Chondrocyte (in vitro differentiated cells): ENCODE results near the gene PTPRS. TPM values are rescaled to one million over a fixed set of nuclear protein-coding genes. Genes with fewer than 3 reads are reported as not detected.

Source experiments
- DNase-seq: peaks from one replicate; pipeline ENCODE4 v3.0.0; 2021; ENCODE audit warnings: mixed read lengths, low spot score
- H3K27ac Mint-ChIP-seq: one replicate; pipeline ENCODE4 v1.8.0; 2021; ENCODE audit warnings: mild to moderate bottlenecking, moderate library complexity, mixed read lengths; ENCODE audit not compliant: unreplicated experiment
- H3K27me3 Mint-ChIP-seq: 2 replicates; pipeline ENCODE4 v1.8.0; 2021; ENCODE audit warnings: low read depth, mixed read lengths
- H3K36me3 Mint-ChIP-seq: 2 replicates; pipeline ENCODE4 v1.8.0; 2021; ENCODE audit warnings: low read depth, mixed read lengths
- H3K4me1 Mint-ChIP-seq: 2 replicates; pipeline ENCODE4 v1.8.0; 2021; ENCODE audit warnings: low read depth, mild to moderate bottlenecking, mixed read lengths
- H3K4me3 Mint-ChIP-seq: one replicate; pipeline ENCODE4 v1.8.0; 2021; ENCODE audit warnings: mild to moderate bottlenecking, moderate library complexity, mixed read lengths; ENCODE audit not compliant: unreplicated experiment
- H3K9me3 Mint-ChIP-seq: 2 replicates; pipeline ENCODE4 v1.8.0; 2021; ENCODE audit warnings: low read depth, mixed read lengths
- total RNA-seq: library from RNA; stranded (reverse); gene quantifications from 3 replicates; pipeline ENCODE4 v1.2.1, GENCODE V29; 2021
- TF ChIP-seq, protein P1 (sequence below): fragments of 200-600 bp; sonication (generic); IDR thresholded peaks from 2 replicates; pipeline ENCODE4 v1.5.0; 2021; ENCODE audit warnings: antibody characterized with exemption, mild to moderate bottlenecking, moderate library complexity

The PTPRS gene
- total RNA-seq, 1 donor from 2014 or later, result 130 TPM

GRCh38 chr19:5321851-5322681 is 18.5 kb downstream of the PTPRS start:
- TF ChIP-seq, protein P1, sequence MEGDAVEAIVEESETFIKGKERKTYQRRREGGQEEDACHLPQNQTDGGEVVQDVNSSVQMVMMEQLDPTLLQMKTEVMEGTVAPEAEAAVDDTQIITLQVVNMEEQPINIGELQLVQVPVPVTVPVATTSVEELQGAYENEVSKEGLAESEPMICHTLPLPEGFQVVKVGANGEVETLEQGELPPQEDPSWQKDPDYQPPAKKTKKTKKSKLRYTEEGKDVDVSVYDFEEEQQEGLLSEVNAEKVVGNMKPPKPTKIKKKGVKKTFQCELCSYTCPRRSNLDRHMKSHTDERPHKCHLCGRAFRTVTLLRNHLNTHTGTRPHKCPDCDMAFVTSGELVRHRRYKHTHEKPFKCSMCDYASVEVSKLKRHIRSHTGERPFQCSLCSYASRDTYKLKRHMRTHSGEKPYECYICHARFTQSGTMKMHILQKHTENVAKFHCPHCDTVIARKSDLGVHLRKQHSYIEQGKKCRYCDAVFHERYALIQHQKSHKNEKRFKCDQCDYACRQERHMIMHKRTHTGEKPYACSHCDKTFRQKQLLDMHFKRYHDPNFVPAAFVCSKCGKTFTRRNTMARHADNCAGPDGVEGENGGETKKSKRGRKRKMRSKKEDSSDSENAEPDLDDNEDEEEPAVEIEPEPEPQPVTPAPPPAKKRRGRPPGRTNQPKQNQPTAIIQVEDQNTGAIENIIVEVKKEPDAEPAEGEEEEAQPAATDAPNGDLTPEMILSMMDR, result no peak
- no peak overlapping the region for H3K4me3 Mint-ChIP-seq
- H3K27me3 Mint-ChIP-seq, result no peaks in the 10 kb centered on the region
- H3K27ac Mint-ChIP-seq, result no peak overlapping the region
- DNase-seq, result no peak
- peaks cover 2% of the 10 kb centered on the region for H3K9me3 Mint-ChIP-seq
- H3K4me1 Mint-ChIP-seq, result no peaks in the 10 kb centered on the region
- H3K36me3 Mint-ChIP-seq, result peaks cover 4% of the 10 kb centered on the region

- Mint-ChIP-seq H3K9me3 (peaks cover 2% of the 10 kb centered on the region), H3K36me3 (peaks cover 4% of the 10 kb centered on the region), H3K27ac (no peak overlapping the region)
Observed at GRCh38 chr19:5321066-5321642, 19.5 kb downstream of the PTPRS start.

GRCh38 chr19:5319516-5319915 is 21.1 kb downstream of the PTPRS start:
- TF ChIP-seq, protein P1, result no peak
- no peak overlapping the region for H3K27ac Mint-ChIP-seq
- no peak for DNase-seq
- no peaks in the 10 kb centered on the region for H3K4me1 Mint-ChIP-seq
- H3K9me3 Mint-ChIP-seq, result no peaks in the 10 kb centered on the region
- H3K27me3 Mint-ChIP-seq, result no peaks in the 10 kb centered on the region
- no peak overlapping the region for H3K4me3 Mint-ChIP-seq
- H3K36me3 Mint-ChIP-seq, result peaks cover 2% of the 10 kb centered on the region

More at GRCh38 chr19:5321066-5321642, 19.5 kb downstream of the PTPRS start:
- TF ChIP-seq, protein P1, result no peak
- H3K27me3 Mint-ChIP-seq, result no peaks in the 10 kb centered on the region
- no peak overlapping the region for H3K4me3 Mint-ChIP-seq
- DNase-seq, result no peak
- no peaks in the 10 kb centered on the region for H3K4me1 Mint-ChIP-seq

GRCh38 chr19:5318306-5318705 is 22.3 kb downstream of the PTPRS start:
- H3K4me1 Mint-ChIP-seq, result no peaks in the 10 kb centered on the region
- H3K9me3 Mint-ChIP-seq, result no peaks in the 10 kb centered on the region
- TF ChIP-seq, protein P1, result no peak
- H3K27ac Mint-ChIP-seq, result no peak overlapping the region
- H3K4me3 Mint-ChIP-seq, result no peak overlapping the region
- no peak for DNase-seq
- no peaks in the 10 kb centered on the region for H3K27me3 Mint-ChIP-seq
- no peaks in the 10 kb centered on the region for H3K36me3 Mint-ChIP-seq

GRCh38 chr19:5317321-5317720 is 23.3 kb downstream of the PTPRS start:
- no peaks in the 10 kb centered on the region for H3K27me3 Mint-ChIP-seq

More at GRCh38 chr19:5317321-5317720, 23.3 kb downstream of the PTPRS start:
- no peaks in the 10 kb centered on the region for H3K36me3 Mint-ChIP-seq
- no peaks in the 10 kb centered on the region for H3K4me1 Mint-ChIP-seq
- no peak for DNase-seq
- no peak overlapping the region for H3K27ac Mint-ChIP-seq
- H3K4me3 Mint-ChIP-seq, result no peak overlapping the region
- TF ChIP-seq, protein P1, result no peak
- no peaks in the 10 kb centered on the region for H3K9me3 Mint-ChIP-seq
